Keratinocyte (primary cell): Measurements from ENCODE around the gene JAK1.

Experiments
- CTCF ChIP-seq, 3 experiments: IDR thresholded peaks in 1 of 3; conservative IDR thresholded peaks in 1 of 3; optimal IDR thresholded peaks in 1 of 3; 2 replicates in 2 of 3; 3 replicates in 1 of 3; pipeline versions ENCODE3 to v1.5.1; 2011; ENCODE audit warnings: low read length in 3 of 3, mild to moderate bottlenecking in 3 of 3, moderate library complexity in 2 of 3, control low read depth in 1 of 3, inconsistent platforms in 1 of 3; ENCODE audit not compliant: insufficient read depth in 2 of 3; ENCODE audit errors: extremely low read depth in 1 of 3
- EZH2 ChIP-seq: IDR thresholded peaks from one replicate; pipeline ENCODE4 v1.6.1; 2012; ENCODE audit warnings: inconsistent platforms, mild to moderate bottlenecking, low read length, moderate library complexity

DNA sequence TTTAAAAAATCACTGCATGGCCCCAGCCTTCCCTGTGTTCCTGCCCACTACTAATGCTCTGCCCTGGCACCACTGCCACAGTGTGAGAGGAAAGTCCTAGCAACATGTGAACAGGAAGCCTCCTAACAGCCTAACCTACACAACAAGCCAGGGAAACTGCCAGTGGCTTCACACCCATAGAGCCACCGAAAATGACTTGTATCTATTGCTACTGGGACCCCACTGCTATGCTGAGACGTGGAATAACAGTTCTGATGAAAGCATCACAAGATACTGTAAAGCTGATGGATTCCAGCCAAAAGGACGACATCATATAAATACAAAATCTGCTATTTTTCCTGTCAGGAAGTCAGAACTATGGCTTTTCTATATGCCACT, 74.9 kb downstream of the JAK1 start:
- no peak for TF ChIP-seq EZH2
- TF ChIP-seq CTCF (optimal IDR thresholded peaks at IDR 0.05 in 1 of 3, IDR thresholded peaks at IDR 0.05 in 1 of 3, conservative IDR thresholded peaks at IDR 0.05 in 1 of 3; ENCODE audit: extremely low read depth in 1 of 3, insufficient read depth in 2 of 3, low read length in 3 of 3), result no peak
